Adipocyte (in vitro differentiated cells): ENCODE data around the gene FDXR.

Experiments
- DNase-seq: peaks from one replicate; pipeline ENCODE4 v3.0.0-alpha.2; 2015; ENCODE audit warnings: low read depth
- H3K27me3 ChIP-seq: replicated peaks from 2 replicates; pipeline ENCODE4 v1.7.0; 2013; ENCODE audit warnings: mild to moderate bottlenecking, low read length, moderate library complexity; ENCODE audit not compliant: control insufficient read depth, insufficient read depth
- H3K36me3 ChIP-seq: 2 replicates; pipeline ENCODE4 v1.7.0; 2013; ENCODE audit warnings: low read length, mild to moderate bottlenecking, moderate library complexity; ENCODE audit not compliant: control insufficient read depth, insufficient read depth, severe bottlenecking
- H3K4me1 ChIP-seq: 2 replicates; pipeline ENCODE4 v1.7.0; 2013; ENCODE audit warnings: mild to moderate bottlenecking, low read length, moderate library complexity; ENCODE audit not compliant: control insufficient read depth, insufficient read depth
- H3K4me3 ChIP-seq: 2 replicates; pipeline ENCODE4 v1.7.0; 2013; ENCODE audit warnings: mild to moderate bottlenecking, low read length, moderate library complexity
- H3K9ac ChIP-seq: 2 replicates; pipeline ENCODE4 v1.7.0; 2013; ENCODE audit warnings: mild to moderate bottlenecking, low read length, moderate library complexity
- H3K9me3 ChIP-seq: 2 replicates; pipeline ENCODE4 v1.7.0; 2013; ENCODE audit warnings: mild to moderate bottlenecking, low read length, moderate library complexity; ENCODE audit not compliant: control insufficient read depth

FDXR gene

GRCh38 chr17:74868251-74868907 is 4.4 kb downstream of the FDXR start:
- DNase-seq = no peak
- Histone ChIP-seq H3K27me3 (no peaks in the 10 kb centered on the region), H3K4me1 (peaks cover 19% of the 10 kb centered on the region), H3K9ac (no peak overlapping the region), H3K9me3 (no peaks in the 10 kb centered on the region), H3K36me3 (no peaks in the 10 kb centered on the region), H3K4me3 (no peak overlapping the region)

GRCh38 chr17:74866198-74866835 is 6.5 kb downstream of the FDXR start:
- no peaks in the 10 kb centered on the region for H3K9me3 ChIP-seq
- no peak overlapping the region for H3K9ac ChIP-seq
- peaks cover 12% of the 10 kb centered on the region for H3K4me1 ChIP-seq
- no peaks in the 10 kb centered on the region for H3K36me3 ChIP-seq
- H3K27me3 ChIP-seq = no peaks in the 10 kb centered on the region
- DNase-seq = no peak
- H3K4me3 ChIP-seq = no peak overlapping the region

DNA sequence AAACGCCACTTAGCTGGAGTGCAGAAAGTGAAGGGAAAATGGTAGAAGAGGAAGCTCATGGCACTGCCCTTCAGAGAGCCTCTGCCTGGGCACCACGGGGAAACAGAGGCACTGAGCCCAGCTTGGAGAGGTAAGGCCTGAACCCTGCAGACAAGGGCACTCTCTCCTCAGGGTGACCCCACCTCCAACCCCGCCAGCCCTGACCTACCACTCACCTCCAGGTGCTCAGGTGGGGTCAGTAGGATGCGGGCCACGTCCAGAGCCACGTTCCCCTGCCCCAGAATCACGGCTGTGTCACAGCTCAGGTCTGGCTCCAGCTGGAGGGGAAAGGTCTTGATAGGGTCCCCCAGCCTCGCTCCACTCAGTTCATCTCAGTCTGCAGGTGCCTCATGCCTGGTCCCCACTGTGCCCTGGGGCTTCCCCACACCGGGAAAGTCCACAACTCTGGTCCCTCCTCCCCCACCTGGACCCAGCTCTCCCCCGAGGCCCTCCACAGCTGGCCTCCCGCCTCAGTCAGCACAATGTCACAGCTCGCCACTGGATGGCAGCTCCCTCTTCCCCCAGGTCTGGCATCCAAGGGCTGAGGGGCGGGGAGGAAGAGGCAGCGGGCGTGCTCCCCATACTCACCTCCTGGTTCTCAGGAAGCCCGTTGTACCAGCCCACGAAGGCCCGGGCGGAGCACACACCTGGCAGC is 7.1 kb downstream of the FDXR start:
- DNase-seq = no peak
- Histone ChIP-seq H3K9me3 (no peaks in the 10 kb centered on the region), H3K36me3 (no peaks in the 10 kb centered on the region), H3K27me3 (peaks cover 1% of the 10 kb centered on the region), H3K4me1 (peaks cover 7% of the 10 kb centered on the region), H3K4me3 (no peak overlapping the region), H3K9ac (peak overlapping the region; percentile 13)

- Histone ChIP-seq H3K9me3 (no peaks in the 10 kb centered on the region), H3K9ac (peak overlapping the region; percentile 13), H3K4me3 (no peak overlapping the region), H3K4me1 (peaks cover 5% of the 10 kb centered on the region), H3K36me3 (no peaks in the 10 kb centered on the region), H3K27me3 (peaks cover 8% of the 10 kb centered on the region)
- DNase-seq = peak; percentile 86
Measured at GRCh38 chr17:74864866-74865395, 7.9 kb downstream of the FDXR start.

GRCh38 chr17:74864297-74864865 is 8.4 kb downstream of the FDXR start:
- no peaks in the 10 kb centered on the region for H3K9me3 ChIP-seq
- no peak overlapping the region for H3K4me3 ChIP-seq
- peaks cover 8% of the 10 kb centered on the region for H3K27me3 ChIP-seq
- DNase-seq = no peak
- peaks cover 5% of the 10 kb centered on the region for H3K4me1 ChIP-seq
- no peaks in the 10 kb centered on the region for H3K36me3 ChIP-seq
- H3K9ac ChIP-seq = no peak overlapping the region

DNA sequence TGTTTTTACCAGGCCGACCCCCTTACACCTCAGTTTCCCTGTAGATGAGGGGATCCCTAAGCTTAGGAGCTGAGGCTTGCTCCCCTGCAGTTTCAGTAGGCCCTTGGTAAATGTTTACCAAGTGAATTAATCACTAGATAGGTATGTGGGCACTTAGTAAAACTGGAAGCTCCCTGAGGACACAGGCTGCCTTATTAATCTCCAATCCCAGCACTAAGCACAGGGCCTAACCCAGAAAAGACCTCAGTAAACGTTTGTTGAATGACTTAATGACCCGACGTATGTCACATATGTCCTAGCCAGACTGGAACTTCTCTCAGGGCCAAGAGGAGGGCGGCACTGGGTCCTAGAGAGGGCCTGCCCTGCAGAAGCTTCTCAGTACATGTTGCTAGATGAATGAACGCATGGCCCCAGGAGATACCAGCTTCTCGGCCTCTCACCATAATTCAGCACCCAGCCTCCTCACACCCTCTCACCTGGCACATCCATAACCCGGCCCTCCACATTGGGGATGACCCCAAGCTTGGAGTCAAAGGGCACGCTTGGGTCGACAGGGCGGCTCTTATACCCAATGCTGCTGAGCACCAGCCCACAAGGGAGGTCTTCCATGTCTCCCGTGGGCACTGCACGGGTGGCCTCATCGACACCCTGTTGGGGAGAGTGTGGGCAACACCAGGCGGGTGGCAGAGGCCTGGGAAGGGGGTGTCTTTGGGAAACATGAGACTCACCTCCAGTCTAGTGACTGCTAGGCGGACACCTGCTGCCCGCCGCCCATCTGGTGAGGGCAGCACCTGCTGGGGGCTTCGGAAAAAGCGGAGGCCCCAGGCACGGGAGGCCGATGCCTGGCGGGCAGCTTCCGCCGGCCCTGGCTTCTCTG is 9.1 kb downstream of the FDXR start:
- H3K27me3 ChIP-seq = peaks cover 14% of the 10 kb centered on the region
- H3K9ac ChIP-seq = no peak overlapping the region
- DNase-seq = no peak
- no peak overlapping the region for H3K4me3 ChIP-seq
- peaks cover 5% of the 10 kb centered on the region for H3K4me1 ChIP-seq
- H3K9me3 ChIP-seq = no peaks in the 10 kb centered on the region
- H3K36me3 ChIP-seq = no peaks in the 10 kb centered on the region

GRCh38 chr17:74862919-74863318 is 9.9 kb downstream of the FDXR start:
- Histone ChIP-seq H3K9ac (no peak overlapping the region), H3K9me3 (no peaks in the 10 kb centered on the region), H3K4me3 (no peak overlapping the region), H3K36me3 (no peaks in the 10 kb centered on the region), H3K27me3 (peaks cover 17% of the 10 kb centered on the region), H3K4me1 (peaks cover 5% of the 10 kb centered on the region)
- DNase-seq = no peak

DNA sequence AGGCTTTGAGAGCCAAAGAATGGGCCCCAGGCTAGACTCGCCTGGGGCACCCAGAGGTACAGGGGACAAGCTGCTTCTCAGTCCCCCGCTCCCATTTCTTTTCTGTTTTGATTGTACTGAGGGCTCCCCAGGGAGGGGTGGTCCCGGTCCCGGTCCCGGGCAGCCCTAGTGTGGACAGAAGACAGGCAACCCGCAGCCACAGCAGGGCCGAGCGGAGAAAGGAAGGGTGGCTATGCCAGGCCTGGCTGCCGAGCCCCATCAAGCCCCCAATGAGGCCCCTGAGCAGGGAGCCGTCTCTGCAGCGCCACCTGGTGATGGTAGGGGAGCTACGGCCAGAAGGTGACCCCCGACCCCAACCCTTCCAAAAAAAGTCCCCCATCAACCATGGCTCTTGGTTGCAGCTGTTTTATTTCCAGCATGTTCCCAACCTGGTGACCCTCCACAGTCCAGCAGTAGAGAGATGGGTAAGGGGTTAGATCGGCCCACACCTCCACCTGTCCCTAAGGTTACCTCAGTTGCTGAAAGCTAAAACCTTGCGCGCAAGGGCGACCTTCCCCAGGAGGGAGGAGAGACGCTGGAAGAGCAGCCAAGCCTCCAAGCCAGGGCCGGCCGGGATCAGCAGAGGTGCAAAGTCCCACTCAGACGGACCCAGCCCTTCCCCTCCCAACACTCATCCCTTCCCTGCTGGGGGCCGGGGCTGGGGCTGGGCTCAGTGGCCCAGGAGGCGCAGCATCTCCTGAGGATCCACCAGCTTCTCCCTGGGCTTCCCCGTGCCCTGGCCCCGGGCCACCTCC is 10.5 kb downstream of the FDXR start:
- Histone ChIP-seq H3K36me3 (no peaks in the 10 kb centered on the region), H3K4me3 (peak overlapping the region; percentile 41), H3K27me3 (peaks cover 24% of the 10 kb centered on the region), H3K9me3 (no peaks in the 10 kb centered on the region), H3K4me1 (peaks cover 5% of the 10 kb centered on the region), H3K9ac (no peak overlapping the region)
- DNase-seq = peak; percentile 83

- no peaks in the 10 kb centered on the region for H3K9me3 ChIP-seq
- H3K4me3 ChIP-seq = peak overlapping the region; percentile 41
- DNase-seq = peak; percentile 49
- no peaks in the 10 kb centered on the region for H3K36me3 ChIP-seq
- peaks cover 5% of the 10 kb centered on the region for H3K4me1 ChIP-seq
- peaks cover 30% of the 10 kb centered on the region for H3K27me3 ChIP-seq
- no peak overlapping the region for H3K9ac ChIP-seq
Measured at GRCh38 chr17:74861662-74862107, 11.1 kb downstream of the FDXR start.
